Neural progenitor cell (in vitro differentiated cells): Measurements from ENCODE around the gene BCAS2.

ENCODE experiments used
- EZH2 ChIP-seq: fragments of 200-600 bp; sonication (generic); IDR thresholded peaks from 2 replicates; pipeline ENCODE4 v1.6.1; 2017; ENCODE audit warnings: antibody characterized with exemption, mild to moderate bottlenecking, moderate library complexity
- TF ChIP-seq, protein P1 (sequence below): fragments of 200-600 bp; sonication (generic); IDR thresholded peaks from 2 replicates; pipeline ENCODE4 v1.5.1; 2017; ENCODE audit warnings: antibody characterized with exemption, mild to moderate bottlenecking

DNA sequence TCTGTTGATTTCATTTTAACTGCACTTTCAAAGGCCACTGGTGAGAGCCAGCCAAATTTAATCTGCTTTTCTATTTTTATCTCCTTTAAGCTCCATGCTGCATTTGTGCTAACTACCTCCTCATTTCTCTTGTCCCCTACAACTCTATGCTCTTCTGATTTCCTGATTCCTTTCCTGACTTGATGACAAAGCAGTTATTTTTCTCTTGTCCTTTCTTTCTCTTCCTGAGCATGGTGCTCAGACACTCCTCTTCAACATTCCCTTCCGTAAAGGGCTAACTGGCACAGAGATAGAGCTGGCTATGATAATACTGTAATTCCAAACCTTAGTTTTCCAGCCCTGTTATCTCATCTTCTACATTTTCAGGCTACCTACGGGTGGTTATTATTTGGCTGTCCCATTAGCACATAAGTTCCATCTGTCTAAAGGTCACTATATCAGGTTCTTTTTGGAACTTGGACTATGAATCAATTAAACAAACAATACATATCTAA, 6.8 kb upstream of the BCAS2 start:
- TF ChIP-seq, protein P1, sequence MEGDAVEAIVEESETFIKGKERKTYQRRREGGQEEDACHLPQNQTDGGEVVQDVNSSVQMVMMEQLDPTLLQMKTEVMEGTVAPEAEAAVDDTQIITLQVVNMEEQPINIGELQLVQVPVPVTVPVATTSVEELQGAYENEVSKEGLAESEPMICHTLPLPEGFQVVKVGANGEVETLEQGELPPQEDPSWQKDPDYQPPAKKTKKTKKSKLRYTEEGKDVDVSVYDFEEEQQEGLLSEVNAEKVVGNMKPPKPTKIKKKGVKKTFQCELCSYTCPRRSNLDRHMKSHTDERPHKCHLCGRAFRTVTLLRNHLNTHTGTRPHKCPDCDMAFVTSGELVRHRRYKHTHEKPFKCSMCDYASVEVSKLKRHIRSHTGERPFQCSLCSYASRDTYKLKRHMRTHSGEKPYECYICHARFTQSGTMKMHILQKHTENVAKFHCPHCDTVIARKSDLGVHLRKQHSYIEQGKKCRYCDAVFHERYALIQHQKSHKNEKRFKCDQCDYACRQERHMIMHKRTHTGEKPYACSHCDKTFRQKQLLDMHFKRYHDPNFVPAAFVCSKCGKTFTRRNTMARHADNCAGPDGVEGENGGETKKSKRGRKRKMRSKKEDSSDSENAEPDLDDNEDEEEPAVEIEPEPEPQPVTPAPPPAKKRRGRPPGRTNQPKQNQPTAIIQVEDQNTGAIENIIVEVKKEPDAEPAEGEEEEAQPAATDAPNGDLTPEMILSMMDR, result no peak
- TF ChIP-seq EZH2, result no peak
